GM19238 (cell line): ENCODE measurements around the gene NR1H4.
"Not testable (repeated sequence)": the region's sequence is repeated elsewhere in the genome, so short reads cannot be mapped to it uniquely, and the experiment has no call there.

Experiments used
- DNase-seq: peaks from one replicate; pipeline ENCODE4 v3.0.0; 2011; ENCODE audit warnings: low spot score; ENCODE audit not compliant: insufficient read length

NR1H4 gene

DNA sequence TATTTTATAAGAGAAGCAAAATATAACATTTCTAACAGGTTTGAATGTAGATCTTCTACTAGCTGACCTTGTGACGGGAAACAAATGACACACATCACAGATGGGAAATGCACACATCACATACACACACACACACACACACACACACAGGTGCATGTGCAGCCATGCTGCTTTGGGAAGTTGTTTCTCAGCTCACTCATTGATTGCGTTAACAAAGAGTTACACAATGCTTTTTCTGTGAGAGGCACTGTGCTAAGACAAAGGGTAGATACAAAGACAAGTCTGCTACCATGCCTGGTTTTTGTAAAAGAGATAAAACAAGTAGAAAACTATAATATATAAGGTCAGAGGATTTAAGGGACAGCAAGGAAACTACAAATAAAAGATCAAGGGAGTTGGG, 1.3 kb upstream of the NR1H4 start:
- DNase-seq, result no peak

DNA sequence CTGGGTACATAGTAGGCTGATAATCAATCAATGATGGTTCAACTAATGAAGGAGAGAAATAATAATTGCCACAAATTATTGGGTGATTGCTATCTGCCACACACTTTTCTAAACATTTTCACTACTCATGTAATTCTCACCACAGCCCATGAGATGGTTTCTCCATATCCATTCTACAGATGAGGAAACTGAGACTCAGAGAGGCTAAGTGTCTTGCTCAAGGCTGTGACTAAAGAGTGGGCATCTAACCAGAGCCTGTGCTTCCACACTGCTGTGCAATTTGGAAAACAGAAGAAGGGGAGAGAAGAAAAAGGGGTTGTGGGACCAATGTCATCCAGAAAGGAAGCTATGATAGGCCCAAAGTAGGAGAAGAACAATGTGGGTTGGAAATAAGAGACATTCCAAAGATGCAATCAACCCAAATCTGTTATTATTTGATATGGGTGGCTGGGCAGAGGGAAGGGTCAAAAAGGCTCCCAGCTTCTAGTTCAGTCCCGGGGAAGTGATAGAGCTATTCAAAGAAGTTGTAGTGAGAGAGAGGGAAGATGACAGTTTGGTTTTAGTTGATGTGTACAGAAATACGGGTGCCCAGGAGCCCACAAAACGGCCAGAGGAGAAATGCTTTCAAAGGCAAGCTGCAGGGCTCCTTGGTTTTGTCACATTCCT, 483 bp upstream of the NR1H4 start:
- DNase-seq, result no peak

GRCh38 chr12:100474617-100475016, 951 bp downstream of the NR1H4 start:
- no peak for DNase-seq

GRCh38 chr12:100476013-100476751, 2.5 kb downstream of the NR1H4 start:
- DNase-seq, result no peak

DNA sequence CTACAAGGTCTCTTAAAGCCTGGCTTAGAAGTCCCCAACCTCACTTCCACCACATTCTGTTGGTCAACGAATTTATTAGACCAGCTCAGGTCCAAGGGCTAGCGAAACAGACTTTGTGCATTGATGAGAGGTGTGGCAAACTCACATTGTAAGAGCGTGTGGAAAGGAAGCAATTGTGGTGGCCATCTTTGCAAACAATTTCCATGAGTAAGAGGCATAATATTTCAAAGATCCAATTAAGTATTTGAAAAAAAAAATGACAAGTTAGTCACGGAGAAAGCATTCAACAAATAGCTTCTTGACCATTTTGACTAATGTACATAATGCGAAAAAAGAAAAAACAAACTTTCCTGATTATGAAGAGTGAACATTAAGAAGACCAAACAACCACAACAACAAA, 7.4 kb downstream of the NR1H4 start:
- DNase-seq, result no peak

GRCh38 chr12:100484183-100484886, 10.7 kb downstream of the NR1H4 start:
- DNase-seq, result no peak

DNA sequence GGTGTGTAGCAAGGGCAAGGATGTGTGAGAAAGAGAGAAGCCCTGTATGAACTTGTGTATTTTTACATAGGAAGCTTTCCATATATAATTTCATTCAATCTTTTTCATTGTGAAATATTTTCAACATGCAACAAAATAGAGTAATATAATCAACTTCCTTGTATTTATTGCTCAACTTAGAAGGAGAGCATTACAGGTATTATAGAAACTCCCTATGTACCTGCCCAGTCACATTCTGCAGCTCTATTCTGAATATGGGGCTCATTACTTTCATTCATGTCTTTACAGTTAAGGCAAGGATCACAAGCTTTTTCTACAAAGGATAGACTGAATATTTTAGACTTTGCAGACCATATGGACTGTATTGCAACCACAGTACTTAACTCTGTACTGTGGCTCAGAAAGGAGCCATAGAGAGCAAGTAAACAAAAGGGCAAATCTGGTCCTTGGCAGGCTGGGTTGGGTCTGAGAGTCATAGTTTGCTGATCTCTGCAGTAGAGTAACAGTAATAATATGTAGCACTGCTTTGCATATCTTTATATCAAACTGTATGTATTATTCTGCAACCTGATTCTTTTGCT, 11.3 kb downstream of the NR1H4 start:
- no peak for DNase-seq

DNA sequence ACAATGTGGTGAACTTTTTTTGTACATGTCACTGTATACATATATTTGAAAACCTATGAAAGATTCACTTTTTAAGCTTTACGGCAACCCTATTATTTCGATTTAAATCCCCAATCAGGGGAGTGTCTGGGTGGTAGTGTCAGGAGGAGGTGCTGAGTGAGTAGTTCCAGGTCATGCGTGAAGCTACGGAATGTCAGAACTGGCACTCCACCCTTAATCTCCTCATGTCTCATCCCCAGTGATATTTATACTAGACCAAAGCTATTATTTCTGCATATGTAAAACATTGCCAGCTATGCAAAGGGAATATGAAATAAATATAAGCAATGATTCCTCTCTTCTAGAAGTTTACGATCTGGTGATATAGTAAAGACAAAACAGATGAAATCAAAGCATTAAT, 12.3 kb downstream of the NR1H4 start:
- no peak for DNase-seq

- no peak for DNase-seq
Observed at GRCh38 chr12:100489251-100489820, 15.7 kb downstream of the NR1H4 start.

- DNase-seq, result no peak
Observed at GRCh38 chr12:100490056-100490455, 16.4 kb downstream of the NR1H4 start.

- no peak for DNase-seq
Observed at GRCh38 chr12:100491104-100491503, 17.4 kb downstream of the NR1H4 start.

DNA sequence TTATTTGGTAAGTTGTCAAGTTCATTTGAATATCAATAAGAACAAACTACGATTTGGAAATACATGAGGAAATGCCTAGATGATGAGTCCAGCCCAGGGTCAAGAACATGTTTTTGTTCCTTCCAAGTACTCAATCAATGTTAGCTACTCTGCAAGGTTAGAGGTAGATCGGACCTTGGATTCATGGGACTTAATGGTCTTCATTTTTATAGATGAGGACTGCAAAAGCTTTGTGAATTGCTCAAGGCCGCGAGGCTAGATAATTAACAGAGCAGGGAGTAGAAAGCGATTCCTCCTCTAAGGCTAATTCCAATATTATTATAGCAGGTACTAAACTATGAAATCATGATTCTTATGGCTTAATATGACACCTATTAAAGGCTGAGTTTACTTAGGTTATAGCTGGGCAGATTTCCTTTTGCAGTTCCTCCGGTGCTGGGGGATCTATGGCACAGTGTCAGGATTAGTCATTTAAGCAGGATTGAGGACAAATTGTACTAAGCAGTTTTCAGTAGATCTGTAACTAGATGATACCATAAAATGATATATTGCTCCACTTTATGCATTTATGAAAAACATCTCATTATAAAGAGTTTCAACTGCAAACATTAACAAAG, 19.8 kb downstream of the NR1H4 start:
- DNase-seq, result no peak

DNA sequence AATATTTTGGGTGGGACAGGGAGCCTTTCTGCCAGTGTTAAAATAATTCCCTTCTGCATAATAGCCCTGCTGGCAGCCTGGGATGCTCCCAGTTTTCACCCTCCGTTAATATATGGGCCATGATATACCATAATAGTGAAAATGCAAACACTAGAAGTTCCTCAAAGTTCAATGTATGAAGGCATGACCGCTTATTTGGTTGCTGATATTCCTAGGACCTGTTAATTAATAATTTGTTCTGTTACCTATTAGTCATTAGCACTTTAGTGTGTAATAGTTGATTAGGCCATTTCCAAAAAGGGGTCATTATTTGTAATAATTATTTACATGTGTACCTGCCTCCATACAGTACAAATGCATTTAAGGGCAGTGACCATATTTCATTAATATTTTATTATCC, 20.4 kb downstream of the NR1H4 start:
- DNase-seq, result no peak

- DNase-seq, result no peak
Observed at GRCh38 chr12:100494538-100494937, 20.9 kb downstream of the NR1H4 start.

DNA sequence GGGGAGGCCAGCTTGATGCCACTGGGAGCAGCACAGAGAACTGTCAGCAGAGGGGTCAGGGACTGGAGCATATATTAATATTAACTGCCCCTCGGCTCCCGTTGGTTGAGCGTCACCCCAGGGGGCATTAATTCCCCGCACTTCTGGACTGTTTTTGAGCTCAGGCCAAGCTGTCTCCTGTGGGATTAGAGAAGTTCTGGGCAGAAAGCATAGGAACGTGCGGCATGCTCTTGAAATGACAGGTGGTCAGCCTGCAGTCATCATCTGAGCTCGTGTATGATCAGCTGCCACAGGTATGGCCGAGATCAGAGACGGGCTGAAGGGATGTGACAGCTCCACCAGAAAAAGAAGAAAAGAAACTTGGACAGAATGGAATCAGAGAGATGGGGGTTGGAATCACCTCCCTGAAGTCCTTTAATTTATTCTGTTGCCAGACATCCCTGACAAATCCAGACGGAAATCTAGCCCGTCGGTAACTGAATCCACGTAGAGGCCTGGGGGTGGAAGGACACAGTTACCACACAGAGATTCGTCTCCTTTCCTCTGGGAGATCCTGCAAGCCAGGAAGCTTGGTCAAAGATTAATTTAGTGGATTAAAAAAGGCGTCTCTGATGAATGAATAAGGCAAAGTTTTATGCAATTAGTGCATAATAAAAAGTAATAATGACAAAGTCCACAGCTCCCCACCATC, 23.6 kb downstream of the NR1H4 start:
- DNase-seq, result no peak

- DNase-seq, result no peak
Observed at GRCh38 chr12:100498141-100498540, 24.5 kb downstream of the NR1H4 start.

- no peak for DNase-seq
Observed at GRCh38 chr12:100499416-100499815, 25.8 kb downstream of the NR1H4 start.

- DNase-seq, result not testable (repeated sequence)
Observed at GRCh38 chr12:100502718-100503117, 29.1 kb downstream of the NR1H4 start.

- DNase-seq, result no peak
Observed at GRCh38 chr12:100503228-100503628, 29.6 kb downstream of the NR1H4 start.

DNA sequence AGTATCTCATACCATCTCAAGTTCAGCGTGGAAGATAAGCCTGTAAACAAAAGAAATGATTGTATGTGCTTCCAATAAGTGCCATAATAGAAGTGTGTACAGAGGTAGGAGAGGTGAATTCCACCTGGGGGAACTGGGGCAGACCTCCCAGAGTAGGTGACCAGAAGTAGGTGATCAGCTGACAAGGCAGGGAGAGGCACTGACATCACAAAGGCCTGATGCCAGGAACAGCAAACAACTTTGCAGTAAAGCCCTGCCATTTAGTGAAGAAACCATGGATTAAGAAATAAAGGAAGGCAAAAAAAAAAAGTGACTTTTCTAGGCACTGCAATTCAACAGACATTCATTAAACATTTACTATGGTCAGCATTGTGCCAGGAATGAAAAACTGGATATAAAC, 31.1 kb downstream of the NR1H4 start:
- no peak for DNase-seq

GRCh38 chr12:100508751-100509150, 35.1 kb downstream of the NR1H4 start:
- DNase-seq, result no peak
